ENCODE results near the gene POLE. TPM values are rescaled to one million over a fixed set of nuclear protein-coding genes. Genes with fewer than 3 reads are reported as not detected.

The POLE gene
- total and polyA plus RNA-seq, 4 donors = 7.6 to 39.2 (median 19.7) TPM

- no peaks in the 10 kb centered on the region for H3K27me3 ChIP-seq (ENCODE audit: control insufficient read depth in 4 of 4, insufficient read depth in 4 of 4, low read length in 3 of 4)
- H3K4me1 ChIP-seq (ENCODE audit: control insufficient read depth in 4 of 4, insufficient read depth in 4 of 4, low read length in 3 of 4) = peaks cover 0 to 6% (median 2%) of the 10 kb centered on the region in 4 donors
- no peaks in the 10 kb centered on the region for H3K36me3 ChIP-seq (ENCODE audit: control insufficient read depth in 4 of 4, insufficient read depth in 3 of 4, low read depth in 1 of 4, low read length in 3 of 4)
- no peak overlapping the region for H3K4me3 ChIP-seq (ENCODE audit: low read depth in 1 of 3, low read length in 3 of 3)
- H3K9me3 ChIP-seq (ENCODE audit: control insufficient read depth in 4 of 4, low read length in 3 of 4) = no peaks in the 10 kb centered on the region
- WGBS = 74% methylated on average over 18 of the region's 18 CpGs
- no peak overlapping the region for H3K9ac ChIP-seq (ENCODE audit: low read depth in 1 of 2, low read length in 2 of 2)
- no peak overlapping the region for H3K27ac ChIP-seq (ENCODE audit: low read depth in 1 of 2, low read length in 2 of 2)
- DNase-seq (ENCODE audit: low spot score) = no peak
- TF ChIP-seq HNF4G (IDR thresholded peaks at IDR 0.05) (no peak), YY1 (IDR thresholded peaks at IDR 0.05) (no peak)
Measured at GRCh38 chr12:132593521-132593920, 93.6 kb downstream of the POLE start.

- H3K4me1 ChIP-seq (ENCODE audit: control insufficient read depth in 4 of 4, insufficient read depth in 4 of 4, low read length in 3 of 4) = peaks cover 0 to 8% (median 3%) of the 10 kb centered on the region in 4 donors
- no peaks in the 10 kb centered on the region for H3K27me3 ChIP-seq (ENCODE audit: control insufficient read depth in 4 of 4, insufficient read depth in 4 of 4, low read length in 3 of 4)
- no peaks in the 10 kb centered on the region for H3K9me3 ChIP-seq (ENCODE audit: control insufficient read depth in 4 of 4, low read length in 3 of 4)
- no peak overlapping the region for H3K9ac ChIP-seq (ENCODE audit: low read depth in 1 of 2, low read length in 2 of 2)
- no peak overlapping the region for H3K27ac ChIP-seq (ENCODE audit: low read depth in 1 of 2, low read length in 2 of 2)
- WGBS = 87% methylated on average over 21 of the region's 21 CpGs
- TF ChIP-seq REST (IDR thresholded peaks at IDR 0.05) (no peak), HNF4A (conservative IDR thresholded peaks at IDR 0.05) (no peak), CTCF (IDR thresholded peaks at IDR 0.05; ENCODE audit: low read depth, low read length, missing input control) (no peak), RXRA (IDR thresholded peaks at IDR 0.05) (no peak), JUND (IDR thresholded peaks at IDR 0.05) (no peak), FOXA2 (IDR thresholded peaks at IDR 0.05) (no peak), RAD21 (IDR thresholded peaks at IDR 0.05) (no peak)
- H3K4me3 ChIP-seq (ENCODE audit: low read depth in 1 of 3, low read length in 3 of 3) = no peak overlapping the region
- no peaks in the 10 kb centered on the region for H3K36me3 ChIP-seq (ENCODE audit: control insufficient read depth in 4 of 4, insufficient read depth in 3 of 4, low read depth in 1 of 4, low read length in 3 of 4)
- DNase-seq (ENCODE audit: low spot score) = no peak
Measured at GRCh38 chr12:132593071-132593470, 94.1 kb downstream of the POLE start.

- no peak for TF ChIP-seq SP1 (IDR thresholded peaks at IDR 0.05)
- no peak for TF ChIP-seq CTCF (IDR thresholded peaks at IDR 0.05; ENCODE audit: low read depth, low read length, missing input control)
- no peak for TF ChIP-seq MAX (IDR thresholded peaks at IDR 0.05)
- no peak for TF ChIP-seq HNF4A (conservative IDR thresholded peaks at IDR 0.05)
- TF ChIP-seq HNF4G (IDR thresholded peaks at IDR 0.05) = no peak
- no peak for TF ChIP-seq YY1 (IDR thresholded peaks at IDR 0.05)
- no peak for TF ChIP-seq GABPA (IDR thresholded peaks at IDR 0.05 in 1 of 2, conservative IDR thresholded peaks at IDR 0.05 in 1 of 2)
- no peak for TF ChIP-seq EGR1 (IDR thresholded peaks at IDR 0.05; ENCODE audit: low read depth in 2 of 2)
- TF ChIP-seq JUND (IDR thresholded peaks at IDR 0.05) = no peak
- H3K4me1 ChIP-seq (ENCODE audit: control insufficient read depth in 4 of 4, insufficient read depth in 4 of 4, low read length in 3 of 4) = peaks cover 0 to 6% (median 2%) of the 10 kb centered on the region in 4 donors
- H3K36me3 ChIP-seq (ENCODE audit: control insufficient read depth in 4 of 4, insufficient read depth in 3 of 4, low read depth in 1 of 4, low read length in 3 of 4) = no peaks in the 10 kb centered on the region
- H3K4me3 ChIP-seq (ENCODE audit: low read depth in 1 of 3, low read length in 3 of 3) = no peak overlapping the region
- H3K9ac ChIP-seq (ENCODE audit: low read depth in 1 of 2, low read length in 2 of 2) = no peak overlapping the region
- WGBS = 88% methylated on average over 38 of the region's 38 CpGs
- no peak for DNase-seq (ENCODE audit: low spot score)
- no peak overlapping the region for H3K27ac ChIP-seq (ENCODE audit: low read depth in 1 of 2, low read length in 2 of 2)
- no peaks in the 10 kb centered on the region for H3K27me3 ChIP-seq (ENCODE audit: control insufficient read depth in 4 of 4, insufficient read depth in 4 of 4, low read length in 3 of 4)
- H3K9me3 ChIP-seq (ENCODE audit: control insufficient read depth in 4 of 4, low read length in 3 of 4) = no peaks in the 10 kb centered on the region
Measured at GRCh38 chr12:132592282-132592970, 94.7 kb downstream of the POLE start.
